GM19193 (cell line): ENCODE measurements around the gene UQCC5.

Experiments used
- POLR2A ChIP-seq: IDR thresholded peaks from 4 replicates; pipeline ENCODE4 v1.6.1; 2011; ENCODE audit not compliant: insufficient read depth, insufficient read length; ENCODE audit errors: extremely low read depth

UQCC5 gene

GRCh38 chr3:52534281-52535183, 1.9 kb upstream of the UQCC5 start:
- no peak for TF ChIP-seq POLR2A

- no peak for TF ChIP-seq POLR2A
Observed at GRCh38 chr3:52535411-52536111, 844 bp upstream of the UQCC5 start.

GRCh38 chr3:52536112-52536368, 365 bp upstream of the UQCC5 start:
- TF ChIP-seq POLR2A: no peak

GRCh38 chr3:52537165-52537620, 788 bp downstream of the UQCC5 start:
- TF ChIP-seq POLR2A: no peak

- no peak for TF ChIP-seq POLR2A
Observed at GRCh38 chr3:52537726-52538421, 1.5 kb downstream of the UQCC5 start.

- TF ChIP-seq POLR2A: no peak
Observed at GRCh38 chr3:52539010-52539653, 2.7 kb downstream of the UQCC5 start.

- no peak for TF ChIP-seq POLR2A
Observed at GRCh38 chr3:52541050-52541449, 4.6 kb downstream of the UQCC5 start.

- TF ChIP-seq POLR2A: no peak
Observed at GRCh38 chr3:52544937-52545336, 8.5 kb downstream of the UQCC5 start.

GRCh38 chr3:52546111-52546901, 9.9 kb downstream of the UQCC5 start:
- TF ChIP-seq POLR2A: no peak

- TF ChIP-seq POLR2A: no peak
Observed at GRCh38 chr3:52547143-52547542, 10.7 kb downstream of the UQCC5 start.

- no peak for TF ChIP-seq POLR2A
Observed at GRCh38 chr3:52551118-52551517, 14.7 kb downstream of the UQCC5 start.

- TF ChIP-seq POLR2A: no peak
Observed at GRCh38 chr3:52552089-52552488, 15.7 kb downstream of the UQCC5 start.

GRCh38 chr3:52554026-52554755, 17.8 kb downstream of the UQCC5 start:
- no peak for TF ChIP-seq POLR2A

GRCh38 chr3:52555056-52555455, 18.7 kb downstream of the UQCC5 start:
- TF ChIP-seq POLR2A: no peak
